Pulmonary artery endothelial cell (primary cell): ENCODE measurements around the gene ASB9. TPM values are rescaled to one million over a fixed set of nuclear protein-coding genes. Genes with fewer than 3 reads are reported as not detected.

ENCODE experiments used
- total RNA-seq: library from RNA; depleted of rRNA; stranded (reverse); fragments of >200 nt; gene quantifications from 2 replicates; pipeline ENCODE4 v1.2.3, GENCODE V29; 2014

ASB9 gene
- total RNA-seq, 1 donor from 2014 or later, result 9.2 TPM

Other genes starting within 250 kb of the ASB9 start
- gene ASB11, start 45.6 kb upstream of the ASB9 start, total RNA-seq, result not detected in 2 replicates
- gene PIGA, start 65.4 kb upstream of the ASB9 start, total RNA-seq, result 10.9 and 13.8 TPM in 2 replicates
- gene VEGFD, start 114.3 kb upstream of the ASB9 start, total RNA-seq, result 0.20 and 0.28 TPM in 2 replicates
- gene PIR, start 223.2 kb upstream of the ASB9 start, total RNA-seq, result 127 and 141 TPM in 2 replicates
- 208 and 209 TPM in 2 replicates for gene BMX, start 230.7 kb upstream of the ASB9 start, total RNA-seq